ENCODE results near the gene TXNDC5. TPM values are rescaled to one million over a fixed set of nuclear protein-coding genes. Genes with fewer than 3 reads are reported as not detected.
"Not testable (repeated sequence)": the region's sequence is repeated elsewhere in the genome, so short reads cannot be mapped to it uniquely, and the experiment has no call there.

The TXNDC5 gene
- total and polyA plus RNA-seq, 12 donors, result 51.6 to 192 (median 128) TPM

- Histone ChIP-seq H3K27ac (no peak overlapping the region), H3K27me3 (no peaks in the 10 kb centered on the region), H3K4me3 (no peak overlapping the region), H3K36me3 (replicated peaks in 1 of 2) (peaks cover 0 to 97% of the 10 kb centered on the region in 2 donors), H3K9me3 (replicated peaks in 1 of 3) (no peaks in the 10 kb centered on the region), H3K4me1 (replicated peaks in 1 of 2) (no peaks in the 10 kb centered on the region)
- intact Hi-C loops (cut with DNase I), result no loop called here
- TF ChIP-seq POLR2A (IDR thresholded peaks at IDR 0.05), result no peak
- no peak for TF ChIP-seq CTCF (IDR thresholded peaks at IDR 0.05)
- WGBS, 4 donors, result 69 to 90% (median 83%) methylated on average over 4 to 7 of the region's 7 CpGs
- DNase-seq, result no peak
These were observed 15.5 kb downstream of the TXNDC5 start for GRCh38 chr6:7895125-7895423.

- Histone ChIP-seq H3K9me3 (replicated peaks in 1 of 3) (no peaks in the 10 kb centered on the region), H3K27me3 (no peaks in the 10 kb centered on the region), H3K36me3 (replicated peaks in 1 of 2) (peaks cover 0 to 96% of the 10 kb centered on the region in 2 donors), H3K4me1 (replicated peaks in 1 of 2) (no peaks in the 10 kb centered on the region), H3K4me3 (no peak overlapping the region), H3K27ac (no peak overlapping the region)
- TF ChIP-seq POLR2A (IDR thresholded peaks at IDR 0.05) (no peak), CTCF (IDR thresholded peaks at IDR 0.05) (no peak)
- intact Hi-C loops (cut with DNase I), result no loop called here
- WGBS, 4 donors, result 81 to 86% (median 82%) methylated on average over 13 of the region's 13 CpGs
- DNase-seq, result no peak
These were observed 16.1 kb downstream of the TXNDC5 start for GRCh38 chr6:7894262-7895124.

GRCh38 chr6:7893342-7893741 lies 17.2 kb downstream of the TXNDC5 start:
- peaks cover 0 to 96% of the 10 kb centered on the region in 2 donors for H3K36me3 ChIP-seq (replicated peaks in 1 of 2)

GRCh38 chr6:7892367-7892766 lies 18.2 kb downstream of the TXNDC5 start:
- H3K36me3 ChIP-seq (replicated peaks in 1 of 2), result peaks cover 0 to 96% of the 10 kb centered on the region in 2 donors
- H3K27me3 ChIP-seq; H3K27ac ChIP-seq; H3K4me3 ChIP-seq; H3K9me3 ChIP-seq (replicated peaks in 1 of 3); DNase-seq; intact Hi-C loops (cut with DNase I); H3K4me1 ChIP-seq (replicated peaks in 1 of 2): not testable (repeated sequence)
- WGBS, 4 donors, result 95 to 97% (median 96%) methylated on average over 4 of the region's 4 CpGs

More at GRCh38 chr6:7893342-7893741, 17.2 kb downstream of the TXNDC5 start:
- H3K27me3 ChIP-seq, result no peaks in the 10 kb centered on the region
- no peaks in the 10 kb centered on the region for H3K9me3 ChIP-seq (replicated peaks in 1 of 3)
- no peak overlapping the region for H3K4me3 ChIP-seq
- intact Hi-C loops (cut with DNase I), result no loop called here
- TF ChIP-seq POLR2A (IDR thresholded peaks at IDR 0.05), result no peak
- TF ChIP-seq CTCF (IDR thresholded peaks at IDR 0.05), result no peak
- WGBS, 4 donors, result 92 to 95% (median 94%) methylated on average over 10 to 12 of the region's 12 CpGs
- H3K27ac ChIP-seq, result no peak overlapping the region
- no peak for DNase-seq
- no peaks in the 10 kb centered on the region for H3K4me1 ChIP-seq (replicated peaks in 1 of 2)

All from adrenal gland (tissue), 12 donors.